ENCODE results near the gene NAGPA. TPM values are rescaled to one million over a fixed set of nuclear protein-coding genes. Genes with fewer than 3 reads are reported as not detected.

NAGPA gene
- total and polyA plus RNA-seq, 2 of the 8 experiments (the other 6 are each of a cell fraction or from before 2014, with no cell fraction given): 10.1 to 13.2 TPM

- no peak within 1 kb of the TSS for H3K27ac ChIP-seq (ENCODE audit: low read depth, low read length)
- CTCF ChIA-PET (ENCODE audit: partially characterized antibody): interaction anchor here (0.6 to 28.8 kb wide), 6 partner anchors 7 to 95 kb away, joined by 3 to 625 read pairs (median 6); partner anchors contain the start of genes ALG1 and EEF2KMT
- no peak within 1 kb of the TSS for H2BK12ac ChIP-seq (ENCODE audit: low read depth, low read length)
- TF ChIP-seq JUND (IDR thresholded peaks at IDR 0.05; ENCODE audit: low read length) (no peak), NRF1 (IDR thresholded peaks at IDR 0.05; ENCODE audit: low read depth, low read length) (no peak), SIX5 (IDR thresholded peaks at IDR 0.05; ENCODE audit: low read depth, low read length) (no peak), CREB1 (IDR thresholded peaks at IDR 0.05) (no peak), KDM1A (IDR thresholded peaks at IDR 0.05; ENCODE audit: borderline replicate concordance, low read length) (no peak), NANOG (IDR thresholded peaks at IDR 0.05; ENCODE audit: insufficient read depth, low read depth, low read length, poor library complexity, severe bottlenecking) (no peak), E2F6 (IDR thresholded peaks at IDR 0.05) (no peak), SAP30 (IDR thresholded peaks at IDR 0.05; ENCODE audit: insufficient read depth, insufficient replicate concordance, low read length) (no peak), SP2 (IDR thresholded peaks at IDR 0.05; ENCODE audit: low read length) (no peak), CBX8 (IDR thresholded peaks at IDR 0.05; ENCODE audit: borderline replicate concordance, low read depth, low read length) (no peak), MAX (IDR thresholded peaks at IDR 0.05) (no peak), JUN (IDR thresholded peaks at IDR 0.05; ENCODE audit: low read depth, low read length) (no peak), KDM5A (IDR thresholded peaks at IDR 0.05; ENCODE audit: low read length) (no peak)
Observed at GRCh38 chr16:5065813-5066212, 32.1 kb upstream of the NAGPA start, which contains the start of gene C16orf89. Gene C16orf89 (minus strand): TSS chr16:5065956. CDS start chr16:5065908, 48 bp downstream.

More at GRCh38 chr16:5065813-5066212, 32.1 kb upstream of the NAGPA start, which contains the start of gene C16orf89:
- Histone ChIP-seq H3K27me3 (replicated peaks in 1 of 4; ENCODE audit: control insufficient read depth in 3 of 4, extremely low read depth in 1 of 4, insufficient read depth in 3 of 4, low read length in 3 of 4) (0 out of 7 replicates have a peak, but pooled peaks cover 0 to 3% (median 0%) of the 10 kb centered on the region in 4 experiments), H3K36me3 (ENCODE audit: control insufficient read depth in 2 of 4, insufficient read depth in 4 of 4, low read length in 3 of 4) (no peaks in the 10 kb centered on the region), H3K79me1 (ENCODE audit: low read depth, low read length) (no peaks in the 10 kb centered on the region), H3K9ac (replicated peaks in 1 of 4; ENCODE audit: extremely low read depth in 1 of 4, low read depth in 3 of 4, low read length in 3 of 4) (no peak within 1 kb of the TSS), H4K8ac (ENCODE audit: extremely low read depth, insufficient read depth, low read length) (peak within 1 kb of the TSS; percentile 75; the same call in 1 of the 2 replicates), H3K79me2 (ENCODE audit: control insufficient read depth in 1 of 2, insufficient read depth in 2 of 2, low read length in 2 of 2) (no peaks in the 10 kb centered on the region), H2BK15ac (ENCODE audit: low read length) (peak within 1 kb of the TSS; percentile 29; the same call in 1 of the 2 replicates), H2BK5ac (ENCODE audit: low read depth, low read length) (peak within 1 kb of the TSS; percentile 52), H4K20me1 (replicated peaks in 1 of 2; ENCODE audit: control insufficient read depth in 1 of 2, insufficient read depth in 2 of 2, low read length in 2 of 2) (no peaks in the 10 kb centered on the region), H3K23ac (ENCODE audit: insufficient read length) (no peak within 1 kb of the TSS), H3K18ac (ENCODE audit: extremely low read depth, low read length) (no peak within 1 kb of the TSS; the same call in 1 of the 2 replicates), H3K4ac (replicated peaks; ENCODE audit: insufficient read length, low read depth, low read length) (no peak within 1 kb of the TSS), H2AFZ (ENCODE audit: low read length) (no peak within 1 kb of the TSS), H3K4me1 (replicated peaks in 1 of 4; ENCODE audit: control insufficient read depth in 3 of 4, insufficient read depth in 4 of 4, low read length in 3 of 4) (peaks cover 0 to 3% (median 0%) of the 10 kb centered on the region in 4 experiments; a peak in 3 of 7 replicates), H3K23me2 (ENCODE audit: low read depth, low read length) (no peaks in the 10 kb centered on the region), H3K4me3 (ENCODE audit: extremely low read depth in 1 of 4, insufficient read depth in 2 of 4, low read depth in 3 of 4, low read length in 4 of 4) (no peak within 1 kb of the TSS), H4K91ac (replicated peaks; ENCODE audit: insufficient read length, low read length) (no peak within 1 kb of the TSS), H3K9me3 (ENCODE audit: insufficient read depth in 2 of 2, low read depth in 1 of 2, low read length in 1 of 2) (no peaks in the 10 kb centered on the region), H2BK20ac (ENCODE audit: low read length) (no peak within 1 kb of the TSS), H4K5ac (ENCODE audit: insufficient read length, low read depth, low read length) (no peak within 1 kb of the TSS), H2BK120ac (replicated peaks; ENCODE audit: low read depth, low read length) (no peak within 1 kb of the TSS), H3K56ac (replicated peaks; ENCODE audit: insufficient read length, low read depth, low read length) (no peak within 1 kb of the TSS), H2AK5ac (ENCODE audit: low read depth, low read length) (no peak within 1 kb of the TSS), H3K4me2 (ENCODE audit: insufficient read depth in 1 of 2, low read depth in 2 of 2, low read length in 2 of 2) (no peak within 1 kb of the TSS), H3K14ac (ENCODE audit: insufficient read length) (no peak within 1 kb of the TSS)
- no peak for FAIRE-seq
- 91% methylated on average over 10 of the region's 10 CpGs; no CpG with 5 or more reads in 1 of the 2 experiments for WGBS, 2 experiments (ENCODE audit: extremely low coverage in 1 of 2, insufficient coverage in 1 of 2, insufficient read length in 1 of 2, insufficient replicate concordance in 2 of 2, low coverage in 1 of 2, low lambda C conversion rate in 2 of 2, missing lambda C conversion rate in 1 of 2)
- no peak for DNase-seq (ENCODE audit: low read depth in 1 of 2, low spot score in 2 of 2)
- POLR2A ChIA-PET (ENCODE audit: partially characterized antibody): interaction anchor here (0.9 to 1.9 kb wide), 2 partner anchors 10 to 21 kb away, joined by 4 to 7 read pairs; no protein-coding TSS in a partner anchor

Measured in H1 (cell line).